Mammary epithelial cell (primary cell): ENCODE data around the gene SCAMP4.

ENCODE experiments used
- CTCF ChIP-seq, 2 donors: IDR thresholded peaks in 1 of 2; conservative IDR thresholded peaks in 1 of 2; 2 replicates each; pipeline ENCODE4 v1.5.1; 2011 to 2012; ENCODE audit warnings: inconsistent platforms in 2 of 2, low read length in 2 of 2, mild to moderate bottlenecking in 2 of 2, control low read depth in 1 of 2, low read depth in 1 of 2; ENCODE audit not compliant: insufficient read depth in 1 of 2; ENCODE audit errors: extremely low read depth in 1 of 2
- EZH2 ChIP-seq: IDR thresholded peaks from 2 replicates; pipeline ENCODE4 v1.6.1; 2012; ENCODE audit warnings: low read length, inconsistent platforms, borderline replicate concordance

- TF ChIP-seq CTCF (conservative IDR thresholded peaks at IDR 0.05 in 1 of 2, IDR thresholded peaks at IDR 0.05 in 1 of 2; ENCODE audit: extremely low read depth in 1 of 2, insufficient read depth in 1 of 2, low read depth in 1 of 2, low read length in 2 of 2) = no peak
- TF ChIP-seq EZH2 = no peak
These were observed 48.9 kb upstream of the SCAMP4 start for GRCh38 chr19:1856345-1856697.
